ENCODE results near the gene PDE8A. TPM values are rescaled to one million over a fixed set of nuclear protein-coding genes. Genes with fewer than 3 reads are reported as not detected.
A peak's percentile ranks its signal among the peaks of the same experiment; 100 is the strongest.

Gene PDE8A
- total RNA-seq, 5 donors from 2014 or later (not counting 1 experiment from before 2014, with no cell fraction given): 21.5 to 33.7 (median 25.1) TPM

DNA sequence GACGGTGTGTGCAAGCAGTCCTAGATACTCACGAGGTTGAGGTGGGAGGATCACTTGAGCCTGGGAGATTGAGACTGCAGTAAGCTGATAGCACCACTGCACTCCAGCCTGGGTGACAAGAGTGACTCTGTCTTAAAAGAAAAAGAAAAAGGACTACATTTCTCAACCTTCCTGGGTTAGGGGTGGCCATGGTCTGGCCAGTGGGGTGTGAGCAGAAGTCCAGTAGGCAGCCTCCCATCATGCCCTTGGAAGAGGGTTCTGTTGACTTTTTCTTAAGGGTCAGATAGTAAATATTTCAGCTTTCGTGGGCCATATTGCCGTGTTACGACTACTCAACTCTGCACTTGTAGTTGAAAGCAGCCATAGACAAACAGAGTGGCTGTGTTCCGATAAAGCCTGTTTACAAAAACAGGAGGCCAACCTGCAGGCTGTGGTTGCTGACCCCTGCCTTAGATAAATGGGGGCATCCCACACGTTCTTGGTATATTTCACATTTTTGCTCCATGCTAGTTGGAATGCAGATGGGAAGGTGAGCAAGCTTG lies 31.0 kb upstream of the PDE8A start:
- POLR2A ChIA-PET: no interaction called here
- H3K9me3 ChIP-seq: no peaks in the 10 kb centered on the region
- H3K27ac ChIP-seq (ENCODE audit: low read length): no peak overlapping the region
- WGBS (ENCODE audit: insufficient coverage): 94% methylated on average over 5 of the region's 7 CpGs
- peaks cover 0 to 17% of the 10 kb centered on the region in 2 experiments for H3K27me3 ChIP-seq (replicated peaks in 1 of 2; ENCODE audit: control insufficient read depth in 2 of 2, extremely low read depth in 1 of 2, insufficient read depth in 2 of 2, low read length in 1 of 2)
- Mint-ChIP-seq H3K27me3 (no peaks in the 10 kb centered on the region), H3K36me3 (no peaks in the 10 kb centered on the region), H3K4me3 (no peak overlapping the region), H3K9me3 (no peaks in the 10 kb centered on the region), H3K4me1 (peaks cover 0 to 3% (median 2%) of the 10 kb centered on the region in 3 donors), H3K27ac (no peak overlapping the region)
- no peak for ATAC-seq (replicated peaks in 1 of 4)
- peaks cover 0 to 4% of the 10 kb centered on the region in 2 experiments for H3K4me1 ChIP-seq (ENCODE audit: control insufficient read depth in 1 of 2, extremely low read depth in 1 of 2, insufficient read depth in 2 of 2, low read length in 2 of 2)
- DNase-seq: no peak
- no peaks in the 10 kb centered on the region for H3K36me3 ChIP-seq (ENCODE audit: control insufficient read depth in 2 of 2, extremely low read depth in 1 of 2, insufficient read depth in 1 of 2, low read length in 1 of 2)
- H3K4me3 ChIP-seq (ENCODE audit: control insufficient read depth in 1 of 2, extremely low read depth in 1 of 2, low read length in 1 of 2): no peak overlapping the region
- CTCF ChIA-PET: interaction anchor here in 1 of 2 donors (0.9 kb wide), 1 partner anchor 58 kb away, joined by 3 read pairs; no protein-coding TSS in a partner anchor

DNA sequence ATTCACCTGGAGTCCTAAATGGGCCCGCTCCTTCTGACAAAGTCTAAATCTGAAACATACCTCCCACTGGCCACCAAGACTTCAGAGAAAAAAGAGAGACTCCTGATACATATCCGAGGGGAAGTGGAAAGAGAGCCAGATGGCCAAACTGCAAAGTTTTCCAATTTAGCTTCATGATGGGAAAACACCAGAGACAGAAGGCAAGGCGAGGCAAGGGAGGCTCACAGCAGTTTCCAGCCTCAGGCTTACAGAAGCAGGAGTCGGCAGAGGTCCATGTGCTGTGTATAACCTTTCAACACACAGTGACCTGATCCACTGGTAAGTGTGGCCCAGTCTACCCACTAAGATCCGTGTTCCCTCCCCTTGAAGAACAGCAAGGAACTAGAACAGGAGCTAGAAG lies 29.9 kb upstream of the PDE8A start:
- H3K27ac Mint-ChIP-seq: no peak overlapping the region
- H3K27me3 ChIP-seq (replicated peaks in 1 of 2; ENCODE audit: control insufficient read depth in 2 of 2, extremely low read depth in 1 of 2, insufficient read depth in 2 of 2, low read length in 1 of 2): peaks cover 0 to 18% of the 10 kb centered on the region in 2 experiments
- H3K36me3 Mint-ChIP-seq: no peaks in the 10 kb centered on the region
- CTCF ChIA-PET: interaction anchor here in 1 of 2 donors (0.6 kb wide), 1 partner anchor 256 kb away, joined by 4 read pairs; no protein-coding TSS in a partner anchor
- 79% methylated on average over 2 of the region's 5 CpGs for WGBS (ENCODE audit: insufficient coverage)
- peaks cover 2 to 4% of the 10 kb centered on the region in 2 donors for H3K27me3 Mint-ChIP-seq
- POLR2A ChIA-PET: no interaction called here
- H3K27ac ChIP-seq (ENCODE audit: low read length): no peak overlapping the region
- H3K4me1 ChIP-seq (ENCODE audit: control insufficient read depth in 1 of 2, extremely low read depth in 1 of 2, insufficient read depth in 2 of 2, low read length in 2 of 2): peaks cover 0 to 4% of the 10 kb centered on the region in 2 experiments
- H3K9me3 Mint-ChIP-seq: no peaks in the 10 kb centered on the region
- no peak for ATAC-seq (replicated peaks in 1 of 4)
- DNase-seq: no peak
- no peaks in the 10 kb centered on the region for H3K36me3 ChIP-seq (ENCODE audit: control insufficient read depth in 2 of 2, extremely low read depth in 1 of 2, insufficient read depth in 1 of 2, low read length in 1 of 2)
- no peaks in the 10 kb centered on the region for H3K9me3 ChIP-seq
- H3K4me3 Mint-ChIP-seq: no peak overlapping the region
- H3K4me1 Mint-ChIP-seq: peaks cover 4 to 8% (median 7%) of the 10 kb centered on the region in 3 donors
- H3K4me3 ChIP-seq (ENCODE audit: control insufficient read depth in 1 of 2, extremely low read depth in 1 of 2, low read length in 1 of 2): no peak overlapping the region

DNA sequence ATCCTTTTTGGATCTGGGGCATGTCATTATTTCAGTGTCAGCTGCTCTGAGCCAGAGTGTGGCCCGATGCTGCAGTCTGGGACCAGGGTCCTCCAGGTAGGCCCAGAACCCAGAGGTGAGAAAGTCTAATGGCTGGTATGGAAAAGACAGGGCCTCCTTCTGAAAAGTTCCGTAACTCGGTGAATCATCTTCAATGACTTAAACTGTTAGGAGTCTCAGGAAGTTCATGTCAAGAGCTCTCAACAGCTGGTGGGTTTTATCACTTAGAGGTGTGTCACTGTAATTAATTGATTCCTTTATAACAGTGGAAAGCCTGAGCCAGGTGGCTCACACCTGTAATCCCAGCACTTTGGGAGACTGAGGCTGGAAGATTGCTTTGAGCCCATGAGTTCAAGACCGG lies 28.5 kb upstream of the PDE8A start:
- Histone ChIP-seq H3K4me1 (ENCODE audit: control insufficient read depth in 1 of 2, extremely low read depth in 1 of 2, insufficient read depth in 2 of 2, low read length in 2 of 2) (peaks cover 0 to 4% of the 10 kb centered on the region in 2 experiments), H3K4me3 (ENCODE audit: control insufficient read depth in 1 of 2, extremely low read depth in 1 of 2, low read length in 1 of 2) (no peak overlapping the region), H3K27me3 (replicated peaks in 1 of 2; ENCODE audit: control insufficient read depth in 2 of 2, extremely low read depth in 1 of 2, insufficient read depth in 2 of 2, low read length in 1 of 2) (peaks cover 0 to 11% of the 10 kb centered on the region in 2 experiments), H3K27ac (ENCODE audit: low read length) (no peak overlapping the region), H3K9me3 (no peaks in the 10 kb centered on the region), H3K36me3 (ENCODE audit: control insufficient read depth in 2 of 2, extremely low read depth in 1 of 2, insufficient read depth in 1 of 2, low read length in 1 of 2) (no peaks in the 10 kb centered on the region)
- peaks cover 2 to 11% of the 10 kb centered on the region in 2 donors for H3K27me3 Mint-ChIP-seq
- no peak overlapping the region for H3K4me3 Mint-ChIP-seq
- H3K9me3 Mint-ChIP-seq: no peaks in the 10 kb centered on the region
- ATAC-seq (replicated peaks in 1 of 4): no peak
- peaks cover 4 to 8% (median 7%) of the 10 kb centered on the region in 3 donors for H3K4me1 Mint-ChIP-seq
- no peak for DNase-seq
- H3K36me3 Mint-ChIP-seq: no peaks in the 10 kb centered on the region
- ChIA-PET CTCF (interaction anchor here in 1 of 2 donors (0.7 to 1.1 kb wide), 3 partner anchors 9 to 92 kb away, joined by 3 to 7 read pairs (median 4); no protein-coding TSS in a partner anchor), POLR2A (no interaction called here)
- no peak overlapping the region for H3K27ac Mint-ChIP-seq
- 100% methylated on average over 1 of the region's 4 CpGs for WGBS (ENCODE audit: insufficient coverage)

DNA sequence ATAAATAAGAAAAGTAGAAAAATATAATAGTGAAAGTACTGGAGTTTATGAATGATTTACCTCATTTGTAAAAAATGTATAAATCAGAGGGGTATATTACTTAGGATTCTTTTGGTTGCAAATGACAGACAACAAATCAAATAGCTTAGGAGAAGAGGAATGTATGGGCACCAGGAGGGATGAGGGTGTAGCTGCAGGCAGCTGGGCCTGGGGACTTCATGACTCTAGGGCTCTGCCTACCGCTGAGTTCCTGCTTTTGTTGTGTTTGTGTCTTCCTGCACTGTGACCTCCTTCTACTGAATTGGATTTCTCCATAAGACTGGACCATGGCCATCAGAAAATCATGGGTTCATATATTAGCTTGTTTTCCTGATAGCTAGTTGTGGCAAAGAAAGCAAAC lies 27.9 kb upstream of the PDE8A start:
- no peak overlapping the region for H3K27ac Mint-ChIP-seq
- H3K9me3 Mint-ChIP-seq: no peaks in the 10 kb centered on the region
- H3K36me3 Mint-ChIP-seq: no peaks in the 10 kb centered on the region
- POLR2A ChIA-PET: interaction anchor here in 1 of 2 donors (0.6 kb wide), 1 partner anchor 12 kb away, joined by 6 read pairs; no protein-coding TSS in a partner anchor
- Histone ChIP-seq H3K4me3 (ENCODE audit: control insufficient read depth in 1 of 2, extremely low read depth in 1 of 2, low read length in 1 of 2) (no peak overlapping the region), H3K27ac (ENCODE audit: low read length) (no peak overlapping the region), H3K4me1 (ENCODE audit: control insufficient read depth in 1 of 2, extremely low read depth in 1 of 2, insufficient read depth in 2 of 2, low read length in 2 of 2) (peaks cover 0 to 4% of the 10 kb centered on the region in 2 experiments), H3K27me3 (replicated peaks in 1 of 2; ENCODE audit: control insufficient read depth in 2 of 2, extremely low read depth in 1 of 2, insufficient read depth in 2 of 2, low read length in 1 of 2) (peaks cover 0 to 11% of the 10 kb centered on the region in 2 experiments), H3K9me3 (no peaks in the 10 kb centered on the region), H3K36me3 (ENCODE audit: control insufficient read depth in 2 of 2, extremely low read depth in 1 of 2, insufficient read depth in 1 of 2, low read length in 1 of 2) (no peaks in the 10 kb centered on the region)
- 67% methylated on average over 1 of the region's 1 CpG for WGBS (ENCODE audit: insufficient coverage)
- ATAC-seq (replicated peaks in 1 of 4) (no peak), DNase-seq (no peak)
- H3K4me1 Mint-ChIP-seq: peaks cover 4 to 8% (median 7%) of the 10 kb centered on the region in 3 donors
- H3K4me3 Mint-ChIP-seq: no peak overlapping the region
- peaks cover 2 to 11% of the 10 kb centered on the region in 2 donors for H3K27me3 Mint-ChIP-seq
- CTCF ChIA-PET: interaction anchor here in 1 of 2 donors (0.9 to 1.1 kb wide), 2 partner anchors 8 to 91 kb away, joined by 3 to 7 read pairs; no protein-coding TSS in a partner anchor

DNA sequence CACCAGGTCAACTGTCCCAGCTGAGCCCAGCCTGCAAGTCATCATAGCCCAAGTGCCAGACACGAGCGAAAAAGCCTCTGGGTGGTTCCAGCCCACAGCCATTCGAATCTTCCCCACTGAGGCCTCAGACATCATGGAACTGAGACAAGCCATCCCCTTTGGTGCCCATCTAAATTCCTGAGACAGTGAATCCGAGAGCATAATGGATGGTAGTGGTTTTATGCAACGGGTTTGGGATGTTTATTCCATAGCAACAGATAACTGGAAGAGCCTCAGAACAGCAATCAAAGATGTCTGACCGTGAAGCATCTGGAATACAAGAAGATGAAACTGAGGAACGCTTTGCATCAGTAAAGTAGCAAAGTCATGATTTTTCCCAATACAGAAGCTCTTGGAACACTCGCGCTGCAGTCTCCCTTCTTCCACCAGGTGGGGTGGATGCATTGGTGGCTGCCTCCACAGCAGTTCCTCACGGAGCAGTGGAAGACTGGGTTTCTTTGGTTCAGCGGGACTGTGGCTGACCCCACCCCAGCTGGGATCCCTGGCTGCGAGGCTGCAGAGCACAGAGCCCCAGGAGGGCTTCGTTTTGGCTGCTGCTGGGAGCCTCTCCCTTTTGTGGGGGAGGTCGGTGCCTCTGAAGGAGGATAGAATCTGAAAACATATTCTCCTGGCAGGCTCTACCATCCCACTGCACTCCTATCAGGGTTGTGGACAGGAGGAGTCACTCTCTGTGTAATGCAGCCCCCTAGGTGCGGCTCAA lies 26.4 kb upstream of the PDE8A start:
- ATAC-seq (replicated peaks in 1 of 4) (peak; percentile 50 to 67 (median 56)), DNase-seq (peak in 29 of 35 experiments; percentile 2 to 62 (median 23))
- H3K4me3 Mint-ChIP-seq: peak overlapping the region in 1 of 3 donors; percentile 7

DNA sequence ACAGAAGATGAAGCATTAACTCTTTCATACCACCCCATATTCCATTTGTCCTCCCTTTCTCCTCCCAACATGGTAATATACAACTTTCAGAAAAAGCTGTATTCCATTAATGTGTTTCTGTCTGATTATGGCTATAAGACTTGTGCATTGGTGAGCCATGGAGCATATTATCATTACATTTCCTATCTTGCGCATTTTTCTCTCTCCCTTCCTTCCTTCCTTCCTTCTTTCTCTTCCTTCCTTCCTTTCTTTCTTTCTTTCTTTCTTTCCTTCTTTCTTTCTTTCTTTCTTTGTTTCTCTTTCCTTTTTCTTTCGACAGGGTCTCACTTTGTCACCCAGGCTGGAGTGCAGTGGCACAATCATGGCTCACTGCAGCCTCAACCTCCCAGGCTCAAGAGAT lies 25.5 kb upstream of the PDE8A start:
- Mint-ChIP-seq H3K4me1 (peaks cover 4 to 14% (median 7%) of the 10 kb centered on the region in 3 donors), H3K36me3 (no peaks in the 10 kb centered on the region), H3K4me3 (peak overlapping the region in 1 of 3 donors; percentile 7), H3K27ac (no peak overlapping the region), H3K27me3 (peaks cover 5 to 11% of the 10 kb centered on the region in 2 donors), H3K9me3 (no peaks in the 10 kb centered on the region)
- Histone ChIP-seq H3K4me1 (ENCODE audit: control insufficient read depth in 1 of 2, extremely low read depth in 1 of 2, insufficient read depth in 2 of 2, low read length in 2 of 2) (peaks cover 0 to 4% of the 10 kb centered on the region in 2 experiments), H3K9me3 (no peaks in the 10 kb centered on the region), H3K4me3 (ENCODE audit: control insufficient read depth in 1 of 2, extremely low read depth in 1 of 2, low read length in 1 of 2) (no peak overlapping the region), H3K27ac (ENCODE audit: low read length) (no peak overlapping the region), H3K36me3 (ENCODE audit: control insufficient read depth in 2 of 2, extremely low read depth in 1 of 2, insufficient read depth in 1 of 2, low read length in 1 of 2) (no peaks in the 10 kb centered on the region), H3K27me3 (replicated peaks in 1 of 2; ENCODE audit: control insufficient read depth in 2 of 2, extremely low read depth in 1 of 2, insufficient read depth in 2 of 2, low read length in 1 of 2) (peaks cover 0 to 11% of the 10 kb centered on the region in 2 experiments)
- 100% methylated on average over 1 of the region's 2 CpGs for WGBS (ENCODE audit: insufficient coverage)
- DNase-seq: no peak
- ChIA-PET POLR2A (no interaction called here), CTCF (interaction anchor here in 1 of 2 donors (0.7 to 1.0 kb wide), 4 partner anchors 18 to 552 kb away, joined by 4 to 10 read pairs (median 4); no protein-coding TSS in a partner anchor)
- ATAC-seq (replicated peaks in 1 of 4): no peak

More for the DNA sequence above, 26.4 kb upstream of the PDE8A start:
- Histone ChIP-seq H3K4me3 (ENCODE audit: control insufficient read depth in 1 of 2, extremely low read depth in 1 of 2, low read length in 1 of 2) (no peak overlapping the region), H3K4me1 (ENCODE audit: control insufficient read depth in 1 of 2, extremely low read depth in 1 of 2, insufficient read depth in 2 of 2, low read length in 2 of 2) (peaks cover 0 to 4% of the 10 kb centered on the region in 2 experiments), H3K9me3 (no peaks in the 10 kb centered on the region), H3K27me3 (replicated peaks in 1 of 2; ENCODE audit: control insufficient read depth in 2 of 2, extremely low read depth in 1 of 2, insufficient read depth in 2 of 2, low read length in 1 of 2) (peaks cover 0 to 11% of the 10 kb centered on the region in 2 experiments), H3K36me3 (ENCODE audit: control insufficient read depth in 2 of 2, extremely low read depth in 1 of 2, insufficient read depth in 1 of 2, low read length in 1 of 2) (no peaks in the 10 kb centered on the region), H3K27ac (ENCODE audit: low read length) (no peak overlapping the region)
- Mint-ChIP-seq H3K27me3 (peaks cover 5 to 11% of the 10 kb centered on the region in 2 donors), H3K4me1 (peaks cover 4 to 8% (median 7%) of the 10 kb centered on the region in 3 donors), H3K36me3 (no peaks in the 10 kb centered on the region), H3K9me3 (no peaks in the 10 kb centered on the region), H3K27ac (no peak overlapping the region)
- 43% methylated on average over 9 of the region's 15 CpGs for WGBS (ENCODE audit: insufficient coverage)
- CTCF ChIA-PET: interaction anchor here in 1 of 2 donors (0.6 to 1.0 kb wide), 2 partner anchors 50 to 89 kb away, joined by 4 to 6 read pairs; no protein-coding TSS in a partner anchor
- POLR2A ChIA-PET: no interaction called here

Measured in T-cell (primary cell).